22Rv1 (cell line): Measurements from ENCODE around the gene NCOA1.

Experiments used
- ZFX ChIP-seq: fragments of 450-650 bp; IDR thresholded peaks from 2 replicates; pipeline ENCODE4 v1.6.1; 2017; ENCODE audit warnings: antibody characterized with exemption, borderline replicate concordance
- TF ChIP-seq, protein P1 (sequence below): fragments of 450-650 bp; IDR thresholded peaks from 2 replicates; pipeline ENCODE4 v1.5.1; 2017; ENCODE audit warnings: mild to moderate bottlenecking

DNA sequence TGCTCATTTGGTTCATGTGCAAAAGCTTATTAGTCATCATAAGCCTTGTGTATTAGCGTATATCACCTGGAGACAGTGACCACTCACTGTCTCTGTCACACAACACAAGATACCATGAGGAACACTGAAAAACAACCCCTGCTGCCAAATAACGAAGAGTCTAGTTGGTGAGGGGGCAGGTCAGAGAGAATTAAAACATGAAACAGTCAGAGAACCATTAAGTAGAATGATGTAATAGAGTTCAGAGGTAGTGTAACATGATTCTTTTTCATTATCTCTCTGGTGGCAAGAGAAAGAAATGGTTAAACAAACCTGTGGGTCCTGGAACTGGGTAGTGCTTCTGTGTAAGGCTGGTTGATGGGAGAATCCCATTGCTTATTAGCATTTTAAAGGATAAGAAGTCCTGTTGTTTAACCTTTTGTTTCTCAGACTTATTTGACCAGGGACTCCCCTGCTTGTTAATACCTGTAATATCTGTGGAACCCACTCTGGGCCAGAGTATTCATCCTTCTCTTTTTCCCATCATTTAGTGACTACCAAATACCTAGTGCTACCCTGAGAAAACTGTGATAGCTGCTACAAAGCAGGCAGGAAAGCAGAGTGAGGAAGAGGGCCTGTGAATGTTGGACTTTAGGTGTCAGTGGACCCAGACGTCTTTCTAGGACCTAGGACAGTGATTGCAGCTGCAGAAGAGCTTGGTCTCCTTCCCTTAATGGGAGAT, 264.1 kb downstream of the NCOA1 start:
- TF ChIP-seq, protein P1, sequence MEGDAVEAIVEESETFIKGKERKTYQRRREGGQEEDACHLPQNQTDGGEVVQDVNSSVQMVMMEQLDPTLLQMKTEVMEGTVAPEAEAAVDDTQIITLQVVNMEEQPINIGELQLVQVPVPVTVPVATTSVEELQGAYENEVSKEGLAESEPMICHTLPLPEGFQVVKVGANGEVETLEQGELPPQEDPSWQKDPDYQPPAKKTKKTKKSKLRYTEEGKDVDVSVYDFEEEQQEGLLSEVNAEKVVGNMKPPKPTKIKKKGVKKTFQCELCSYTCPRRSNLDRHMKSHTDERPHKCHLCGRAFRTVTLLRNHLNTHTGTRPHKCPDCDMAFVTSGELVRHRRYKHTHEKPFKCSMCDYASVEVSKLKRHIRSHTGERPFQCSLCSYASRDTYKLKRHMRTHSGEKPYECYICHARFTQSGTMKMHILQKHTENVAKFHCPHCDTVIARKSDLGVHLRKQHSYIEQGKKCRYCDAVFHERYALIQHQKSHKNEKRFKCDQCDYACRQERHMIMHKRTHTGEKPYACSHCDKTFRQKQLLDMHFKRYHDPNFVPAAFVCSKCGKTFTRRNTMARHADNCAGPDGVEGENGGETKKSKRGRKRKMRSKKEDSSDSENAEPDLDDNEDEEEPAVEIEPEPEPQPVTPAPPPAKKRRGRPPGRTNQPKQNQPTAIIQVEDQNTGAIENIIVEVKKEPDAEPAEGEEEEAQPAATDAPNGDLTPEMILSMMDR: no peak
- no peak for TF ChIP-seq ZFX
